Measurements from ENCODE around the gene RRBP1. TPM values are rescaled to one million over a fixed set of nuclear protein-coding genes. Genes with fewer than 3 reads are reported as not detected.

The RRBP1 gene
- total RNA-seq, result 10 to 100 TPM; 21.1 to 24.9 TPM

GRCh38 chr20:17682103-17682888 lies at the start of gene RRBP1:
TSS of gene RRBP1 (minus strand) at chr20:17682242. CDS start at chr20:17660507, 21,735 bp downstream.
- DNase-seq (peak; percentile 98), ATAC-seq (peak; percentile 97)
- peaks cover 20% of the 10 kb centered on the region for H3K27me3 Mint-ChIP-seq
- ChIA-PET CTCF (interaction anchor here (0.5 to 3.7 kb wide), 44 partner anchors 8 to 1099 kb away, joined by 3 to 20 read pairs (median 4); partner anchors contain the start of genes DSTN and ZNF133), POLR2A (interaction anchor here (0.7 to 1.9 kb wide), 11 partner anchors 107 to 825 kb away, joined by 3 to 6 read pairs (median 4); partner anchors contain the start of genes DSTN, MGME1, SEC23B and SNX5)
- H3K4me3 Mint-ChIP-seq, result peak within 1 kb of the TSS; percentile 76
- H3K36me3 Mint-ChIP-seq (ENCODE audit: low read depth), result no peaks in the 10 kb centered on the region
- no peaks in the 10 kb centered on the region for H3K9me3 Mint-ChIP-seq (ENCODE audit: low read depth)
- H3K27ac Mint-ChIP-seq, result peak within 1 kb of the TSS; percentile 74
- peaks cover 16% of the 10 kb centered on the region for H3K4me1 Mint-ChIP-seq
- intact Hi-C loops (cut with DNase I, micrococcal nuclease), result loop anchor here (1.0 to 10.0 kb wide), 20 partner anchors 111 to 1110 kb away; partner anchors contain the start of genes BFSP1 (in 2 of the 2), DSTN (in 2 of the 2), KAT14 (in 2 of the 2) and PET117 (in 2 of the 2)

- intact Hi-C loops (cut with DNase I, micrococcal nuclease), result no loop called here
- ChIA-PET CTCF (no interaction called here), POLR2A (no interaction called here)
- H3K27me3 Mint-ChIP-seq, result peaks cover 2% of the 10 kb centered on the region
- no peaks in the 10 kb centered on the region for H3K4me1 Mint-ChIP-seq
- no peaks in the 10 kb centered on the region for H3K36me3 Mint-ChIP-seq (ENCODE audit: low read depth)
- H3K9me3 Mint-ChIP-seq (ENCODE audit: low read depth), result no peaks in the 10 kb centered on the region
- ATAC-seq, result no peak
- no peak overlapping the region for H3K4me3 Mint-ChIP-seq
- no peak overlapping the region for H3K27ac Mint-ChIP-seq
- DNase-seq, result no peak
These were observed 49.2 kb upstream of the RRBP1 start for GRCh38 chr20:17731233-17731632.

- Mint-ChIP-seq H3K4me1 (no peaks in the 10 kb centered on the region), H3K27me3 (peaks cover 2% of the 10 kb centered on the region), H3K27ac (no peak overlapping the region), H3K4me3 (no peak overlapping the region), H3K36me3 (ENCODE audit: low read depth) (no peaks in the 10 kb centered on the region), H3K9me3 (ENCODE audit: low read depth) (no peaks in the 10 kb centered on the region)
- intact Hi-C loops (cut with DNase I, micrococcal nuclease), result no loop called here
- DNase-seq (no peak), ATAC-seq (no peak)
- CTCF ChIA-PET, result interaction anchor here (0.6 kb wide), 1 partner anchor 47 kb away, joined by 4 read pairs; no protein-coding TSS in a partner anchor
- POLR2A ChIA-PET, result no interaction called here
These were observed 48.0 kb upstream of the RRBP1 start for GRCh38 chr20:17730071-17730470.

- DNase-seq (no peak), ATAC-seq (no peak)
- Mint-ChIP-seq H3K9me3 (ENCODE audit: low read depth) (no peaks in the 10 kb centered on the region), H3K27ac (no peak overlapping the region), H3K4me3 (no peak overlapping the region), H3K27me3 (peaks cover 2% of the 10 kb centered on the region), H3K4me1 (no peaks in the 10 kb centered on the region), H3K36me3 (ENCODE audit: low read depth) (no peaks in the 10 kb centered on the region)
- CTCF ChIA-PET, result interaction anchor here (0.7 kb wide), 1 partner anchor 269 kb away, joined by 5 read pairs; no protein-coding TSS in a partner anchor
- POLR2A ChIA-PET, result no interaction called here
- intact Hi-C loops (cut with DNase I, micrococcal nuclease), result no loop called here
These were observed 46.0 kb upstream of the RRBP1 start for GRCh38 chr20:17728074-17728473.

- ChIA-PET CTCF (no interaction called here), POLR2A (no interaction called here)
- no peak for ATAC-seq
- H3K27ac Mint-ChIP-seq, result no peak overlapping the region
- DNase-seq, result no peak
- no peak overlapping the region for H3K4me3 Mint-ChIP-seq
- no peaks in the 10 kb centered on the region for H3K4me1 Mint-ChIP-seq
- intact Hi-C loops (cut with DNase I, micrococcal nuclease), result no loop called here
- H3K27me3 Mint-ChIP-seq, result peaks cover 2% of the 10 kb centered on the region
- H3K9me3 Mint-ChIP-seq (ENCODE audit: low read depth), result no peaks in the 10 kb centered on the region
- no peaks in the 10 kb centered on the region for H3K36me3 Mint-ChIP-seq (ENCODE audit: low read depth)
These were observed 45.3 kb upstream of the RRBP1 start for GRCh38 chr20:17727351-17727750.

- ATAC-seq (no peak), DNase-seq (no peak)
- no peak overlapping the region for H3K27ac Mint-ChIP-seq
- H3K36me3 Mint-ChIP-seq (ENCODE audit: low read depth), result no peaks in the 10 kb centered on the region
- H3K27me3 Mint-ChIP-seq, result peaks cover 2% of the 10 kb centered on the region
- no peak overlapping the region for H3K4me3 Mint-ChIP-seq
- intact Hi-C loops (cut with DNase I, micrococcal nuclease), result no loop called here
- ChIA-PET POLR2A (no interaction called here), CTCF (no interaction called here)
- H3K9me3 Mint-ChIP-seq (ENCODE audit: low read depth), result no peaks in the 10 kb centered on the region
- H3K4me1 Mint-ChIP-seq, result no peaks in the 10 kb centered on the region
These were observed 44.9 kb upstream of the RRBP1 start for GRCh38 chr20:17726902-17727301.

GRCh38 chr20:17725094-17725835 lies 43.2 kb upstream of the RRBP1 start:
- ATAC-seq (no peak), DNase-seq (no peak)
- Mint-ChIP-seq H3K36me3 (ENCODE audit: low read depth) (no peaks in the 10 kb centered on the region), H3K27ac (no peak overlapping the region), H3K4me1 (no peaks in the 10 kb centered on the region), H3K4me3 (no peak overlapping the region), H3K27me3 (peaks cover 2% of the 10 kb centered on the region), H3K9me3 (ENCODE audit: low read depth) (no peaks in the 10 kb centered on the region)
- ChIA-PET POLR2A (no interaction called here), CTCF (no interaction called here)
- intact Hi-C loops (cut with DNase I, micrococcal nuclease), result no loop called here

GRCh38 chr20:17723301-17723691 lies 41.3 kb upstream of the RRBP1 start:
- Mint-ChIP-seq H3K36me3 (ENCODE audit: low read depth) (no peaks in the 10 kb centered on the region), H3K4me1 (no peaks in the 10 kb centered on the region), H3K9me3 (ENCODE audit: low read depth) (no peaks in the 10 kb centered on the region), H3K4me3 (no peak overlapping the region), H3K27ac (no peak overlapping the region), H3K27me3 (no peaks in the 10 kb centered on the region)
- ChIA-PET POLR2A (no interaction called here), CTCF (interaction anchor here (0.6 kb wide), 1 partner anchor 50 kb away, joined by 3 read pairs; no protein-coding TSS in a partner anchor)
- intact Hi-C loops (cut with DNase I, micrococcal nuclease), result no loop called here
- ATAC-seq (no peak), DNase-seq (no peak)

- POLR2A ChIA-PET, result no interaction called here
- H3K27me3 Mint-ChIP-seq, result no peaks in the 10 kb centered on the region
- no peak overlapping the region for H3K4me3 Mint-ChIP-seq
- ATAC-seq, result no peak
- no peaks in the 10 kb centered on the region for H3K36me3 Mint-ChIP-seq (ENCODE audit: low read depth)
- intact Hi-C loops (cut with DNase I, micrococcal nuclease), result no loop called here
- H3K27ac Mint-ChIP-seq, result no peak overlapping the region
- CTCF ChIA-PET, result no interaction called here
- no peaks in the 10 kb centered on the region for H3K4me1 Mint-ChIP-seq
- H3K9me3 Mint-ChIP-seq (ENCODE audit: low read depth), result no peaks in the 10 kb centered on the region
- no peak for DNase-seq
These were observed 40.7 kb upstream of the RRBP1 start for GRCh38 chr20:17722493-17723300.

- H3K27me3 Mint-ChIP-seq, result no peaks in the 10 kb centered on the region
- DNase-seq (no peak), ATAC-seq (no peak)
- H3K36me3 Mint-ChIP-seq (ENCODE audit: low read depth), result no peaks in the 10 kb centered on the region
- no peaks in the 10 kb centered on the region for H3K4me1 Mint-ChIP-seq
- no peak overlapping the region for H3K27ac Mint-ChIP-seq
- no peaks in the 10 kb centered on the region for H3K9me3 Mint-ChIP-seq (ENCODE audit: low read depth)
- POLR2A ChIA-PET, result no interaction called here
- no peak overlapping the region for H3K4me3 Mint-ChIP-seq
- CTCF ChIA-PET, result no interaction called here
- intact Hi-C loops (cut with DNase I, micrococcal nuclease), result no loop called here
These were observed 39.9 kb upstream of the RRBP1 start for GRCh38 chr20:17721802-17722486.

GRCh38 chr20:17720755-17721154 lies 38.7 kb upstream of the RRBP1 start:
- ATAC-seq, result no peak
- no peak overlapping the region for H3K27ac Mint-ChIP-seq
- no peaks in the 10 kb centered on the region for H3K27me3 Mint-ChIP-seq
- no peaks in the 10 kb centered on the region for H3K36me3 Mint-ChIP-seq (ENCODE audit: low read depth)
- intact Hi-C loops (cut with DNase I, micrococcal nuclease), result no loop called here
- no peaks in the 10 kb centered on the region for H3K4me1 Mint-ChIP-seq
- no peak for DNase-seq
- POLR2A ChIA-PET, result no interaction called here
- H3K9me3 Mint-ChIP-seq (ENCODE audit: low read depth), result no peaks in the 10 kb centered on the region
- CTCF ChIA-PET, result interaction anchor here (0.7 kb wide), 1 partner anchor 46 kb away, joined by 3 read pairs; no protein-coding TSS in a partner anchor
- H3K4me3 Mint-ChIP-seq, result no peak overlapping the region

Measured in activated CD4-positive, alpha-beta T cell treated with anti-CD3 and anti-CD28 coated beads for 36 hours (primary cell).